HepG2 (cell line): ENCODE data around the gene YTHDF1. TPM values are rescaled to one million over a fixed set of nuclear protein-coding genes. Genes with fewer than 3 reads are reported as not detected.

Source experiments
- AGO1 ChIP-seq: fragments of 200-400 bp; formaldehyde crosslinking; IDR thresholded peaks from 2 replicates; pipeline ENCODE4 v1.6.1; 2017; ENCODE audit warnings: mild to moderate bottlenecking, low read depth, low read length, moderate library complexity; ENCODE audit not compliant: poor library complexity, severe bottlenecking
- GABPB1 ChIP-seq: IDR thresholded peaks from 2 replicates; pipeline ENCODE4 v1.6.1; 2016; ENCODE audit warnings: mild to moderate bottlenecking, missing genetic modification reagents, moderate library complexity, missing compliant biosample characterization
- HNF4A ChIP-seq: sonication (generic); formaldehyde crosslinking; IDR thresholded peaks from 2 replicates; pipeline ENCODE4 v1.4.0; 2020; ENCODE audit warnings: missing genetic modification reagents
- NR2C2 ChIP-seq: sonication (generic); formaldehyde crosslinking; IDR thresholded peaks from 2 replicates; pipeline ENCODE4 v1.4.0; 2020; ENCODE audit warnings: missing genetic modification reagents, mild to moderate bottlenecking, moderate library complexity, borderline replicate concordance
- SP5 ChIP-seq: IDR thresholded peaks from 2 replicates; pipeline ENCODE4 v1.6.1; 2016; ENCODE audit warnings: low read depth, borderline replicate concordance
- TARDBP ChIP-seq: sonication (generic); formaldehyde crosslinking; IDR thresholded peaks from 2 replicates; pipeline ENCODE4 v1.8.0; 2022; ENCODE audit warnings: mild to moderate bottlenecking, missing genetic modification reagents
- TEAD2 ChIP-seq: sonication (generic); formaldehyde crosslinking; IDR thresholded peaks from 2 replicates; pipeline ENCODE4 v1.9.0; 2021; ENCODE audit warnings: missing genetic modification reagents
- USF2 ChIP-seq, 2 experiments: sonication (generic) in 1 of 2; formaldehyde crosslinking in 1 of 2; IDR thresholded peaks; 2 replicates each; pipeline versions ENCODE4 v1.5.1 to v1.6.1; 2011 to 2020; ENCODE audit warnings: borderline replicate concordance in 1 of 2, low read depth in 1 of 2, low read length in 1 of 2, mild to moderate bottlenecking in 1 of 2, missing genetic modification reagents in 1 of 2, moderate library complexity in 1 of 2
- ZBTB49 ChIP-seq: sonication (generic); formaldehyde crosslinking; IDR thresholded peaks from 2 replicates; pipeline ENCODE4 v1.4.0; 2020; ENCODE audit warnings: missing genetic modification reagents, borderline replicate concordance
- ZNF280D ChIP-seq: sonication (generic); formaldehyde crosslinking; IDR thresholded peaks from 2 replicates; pipeline ENCODE4 v1.5.1; 2020; ENCODE audit warnings: mild to moderate bottlenecking, missing genetic modification reagents
- ZNF354B ChIP-seq: sonication (generic); formaldehyde crosslinking; IDR thresholded peaks from 2 replicates; pipeline ENCODE4 v1.8.0; 2022; ENCODE audit warnings: mild to moderate bottlenecking, missing genetic modification reagents
- ZSCAN31 ChIP-seq: sonication (generic); formaldehyde crosslinking; IDR thresholded peaks from 2 replicates; pipeline ENCODE4 v1.5.0; 2020; ENCODE audit warnings: low read depth, mild to moderate bottlenecking, missing genetic modification reagents
- polyA plus RNA-seq, 8 experiments: library from polyadenylated mRNA; depleted of rRNA in 3 of 8; stranded (reverse) in 7 of 8; unstranded in 1 of 8; fragments of >200 nt; fragmentation: Illumina TruSeq in 4 of 8; extraction: Trizol in 4 of 8; gene quantifications; 2 replicates each; pipeline versions ENCODE4 v1.2.1 to v1.2.3, GENCODE V29; 2011 to 2016; ENCODE audit warnings: low read depth in 4 of 8, missing spikeins in 1 of 8, mixed read lengths in 1 of 8; ENCODE audit not compliant: insufficient read depth in 1 of 8
- total RNA-seq, 5 experiments: library from RNA; depleted of rRNA; stranded (reverse); fragments of >200 nt; fragmentation: Illumina TruSeq; extraction: Trizol; gene quantifications; 2 replicates each; pipeline ENCODE4 v1.2.3, GENCODE V29; 2016; ENCODE audit warnings: low read depth in 1 of 5

The YTHDF1 gene
- total and polyA plus RNA-seq, 2 of the 13 experiments (the other 11 are each of a cell fraction or from before 2014, with no cell fraction given), result 34.5 to 37.7 TPM

- TF ChIP-seq ZBTB49, result no peak
- TF ChIP-seq ZNF354B, result no peak
- TF ChIP-seq USF2 (IDR thresholded peaks at IDR 0.05; ENCODE audit: low read depth, low read length), result peak; percentile 14; the same call in 1 of the 2 replicates
- no peak for TF ChIP-seq USF2 (CRISPR knock-in tag; IDR thresholded peaks at IDR 0.05; ENCODE audit: borderline replicate concordance)
- TF ChIP-seq SP5, result no peak
- TF ChIP-seq ZSCAN31 (CRISPR knock-in tag), result no peak
- TF ChIP-seq TARDBP (CRISPR knock-in tag), result no peak
- no peak for TF ChIP-seq NR2C2
- no peak for TF ChIP-seq ZNF280D (CRISPR knock-in tag)
- TF ChIP-seq AGO1, result no peak
- TF ChIP-seq HNF4A (CRISPR knock-in tag), result no peak
- no peak for TF ChIP-seq GABPB1 (CRISPR knock-in tag)
- no peak for TF ChIP-seq TEAD2 (CRISPR knock-in tag)
Observed at GRCh38 chr20:63186084-63186483, 29.8 kb downstream of the YTHDF1 start (continued).
